ENCODE results near the gene PIGC. TPM values are rescaled to one million over a fixed set of nuclear protein-coding genes. Genes with fewer than 3 reads are reported as not detected.

PIGC gene
- 18.5 and 18.9 TPM in 2 replicates for total RNA-seq

DNA sequence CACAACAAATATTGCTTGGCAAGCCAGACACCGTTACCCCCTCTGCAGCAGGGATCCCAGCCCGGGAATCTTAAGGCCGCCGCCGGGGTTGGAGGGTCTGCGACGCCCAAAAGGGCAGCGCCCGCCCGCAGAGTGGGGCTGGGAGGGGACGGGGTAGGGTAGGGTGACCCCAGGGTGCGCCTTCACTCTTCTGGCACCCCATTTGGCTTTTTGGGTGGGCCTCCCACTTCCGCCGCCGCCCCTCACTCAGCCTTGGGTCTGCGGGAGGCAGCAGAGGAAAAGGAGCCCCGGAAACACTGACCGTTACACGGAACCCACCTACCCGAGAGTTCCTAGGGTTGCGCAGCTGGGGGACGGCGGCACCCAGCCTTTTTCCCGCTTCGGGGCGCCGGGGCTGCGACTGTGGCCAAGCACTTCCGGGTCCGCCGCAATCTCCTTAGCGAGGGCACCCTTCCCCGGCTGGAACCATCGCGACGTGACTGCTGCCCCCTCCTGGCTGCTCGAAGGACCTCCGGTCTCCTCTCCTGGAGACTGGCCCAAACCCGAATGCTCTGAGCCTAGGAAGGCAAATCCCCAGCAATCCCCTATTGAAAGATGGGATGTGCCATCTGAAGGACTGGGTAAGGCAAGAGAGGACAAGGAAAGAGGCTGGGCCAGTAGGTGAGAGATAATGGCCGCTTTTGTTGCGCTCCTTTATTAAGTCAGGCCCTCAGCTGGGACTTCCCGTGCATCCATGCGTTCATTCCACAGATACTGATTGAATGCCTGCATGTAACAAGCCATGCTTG lies at the start of gene PIGC:
Gene PIGC (minus strand): TSS at position 404 of the 788 bp plus-strand sequence. CDS start 1,447 bp downstream, outside the sequence.

DNA sequence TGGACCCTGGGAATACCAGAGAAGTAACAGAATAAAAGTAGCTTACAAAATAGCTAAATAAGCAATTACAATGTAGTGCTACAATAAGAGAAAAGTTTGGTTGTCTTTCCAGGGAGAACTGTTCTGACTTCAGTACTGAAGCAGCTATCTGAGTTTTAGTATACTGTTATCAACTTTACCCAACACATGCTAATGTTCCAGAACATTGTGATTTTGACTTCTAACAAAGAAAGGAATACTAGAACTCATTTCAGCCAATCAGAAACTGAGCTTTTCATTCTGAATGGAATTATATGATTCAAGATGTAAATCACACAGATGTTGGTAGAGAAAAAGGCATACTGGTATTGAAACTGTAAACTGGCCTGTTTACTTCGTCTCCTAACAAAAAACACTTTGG lies 23.5 kb downstream of the PIGC start, which contains the start of gene C1orf105:
Gene C1orf105 (plus strand): TSS at position 301 of the 400 bp plus-strand sequence. CDS start 201 bp downstream, outside the sequence.

Other genes starting within 250 kb of the PIGC start
- not detected in 2 replicates for gene C1orf105, start 23.4 kb downstream of the PIGC start, total RNA-seq
- gene SUCO, start 89.1 kb upstream of the PIGC start, total RNA-seq = 16.0 and 17.7 TPM in 2 replicates
- gene FASLG, start 215.0 kb upstream of the PIGC start, total RNA-seq = not detected in 2 replicates

Measured in mammary microvascular endothelial cell (primary cell).